NCI-H1694 (cell line): ENCODE data around the gene ZRANB1.

Source experiments
- DNase-seq: peaks from one replicate; lab custom pipeline; 2025; lab: John Stamatoyannopoulos, UW

ZRANB1 gene

GRCh38 chr10:124993736-124994451, 52.0 kb downstream of the ZRANB1 start:
- no peak for DNase-seq

GRCh38 chr10:124994573-124995473, 52.9 kb downstream of the ZRANB1 start:
- no peak for DNase-seq

GRCh38 chr10:124995605-124996004, 53.7 kb downstream of the ZRANB1 start:
- DNase-seq = no peak

GRCh38 chr10:124996127-124996853, 54.4 kb downstream of the ZRANB1 start:
- DNase-seq = no peak

GRCh38 chr10:124996854-124997215, 54.9 kb downstream of the ZRANB1 start:
- no peak for DNase-seq

- no peak for DNase-seq
These were observed 55.4 kb downstream of the ZRANB1 start for GRCh38 chr10:124997306-124997705.

GRCh38 chr10:124997771-124998623, 56.1 kb downstream of the ZRANB1 start:
- DNase-seq = no peak

GRCh38 chr10:124998624-124999291, 56.8 kb downstream of the ZRANB1 start:
- no peak for DNase-seq

- DNase-seq = no peak
These were observed 57.8 kb downstream of the ZRANB1 start for GRCh38 chr10:124999433-125000365.

GRCh38 chr10:125000366-125001312, 58.7 kb downstream of the ZRANB1 start:
- DNase-seq = no peak

GRCh38 chr10:125001313-125002046, 59.6 kb downstream of the ZRANB1 start:
- no peak for DNase-seq

GRCh38 chr10:125002047-125002422, 60.1 kb downstream of the ZRANB1 start:
- no peak for DNase-seq

- DNase-seq = no peak
These were observed 60.7 kb downstream of the ZRANB1 start for GRCh38 chr10:125002423-125003145.

- DNase-seq = no peak
These were observed 61.4 kb downstream of the ZRANB1 start for GRCh38 chr10:125003146-125003900.

GRCh38 chr10:125003901-125004467, 62.1 kb downstream of the ZRANB1 start:
- no peak for DNase-seq

- DNase-seq = no peak
These were observed 62.8 kb downstream of the ZRANB1 start for GRCh38 chr10:125004571-125005311.
